Pancreas (tissue), 10 donors: ENCODE data around the gene ORM2. TPM values are rescaled to one million over a fixed set of nuclear protein-coding genes. Genes with fewer than 3 reads are reported as not detected.

ENCODE experiments used
- ATAC-seq, 4 donors: fragments of 200-7000 bp; cut with Tn5 transposase; one replicate each; pipeline versions ENCODE4 v1.8.0 to v1.9.1; 2020; ENCODE audit warnings: mild to moderate bottlenecking in 4 of 4, moderate library complexity in 4 of 4
- DNase-seq, 6 donors: peaks; one replicate each; pipeline ENCODE4 v3.0.0-alpha.2; 2020
- FAIRE-seq: peaks from 2 replicates; lab custom pipeline; 2012; peaks lifted over from hg19 to GRCh38; lab: Jason Lieb, UNC
- H3K27ac ChIP-seq, 4 donors: fragments of 200-600 bp; sonication (generic); 1 replicate in 3 of 4; 2 replicates in 1 of 4; pipeline versions ENCODE4 v1.5.0 to v1.8.0; 2020
- H3K27me3 ChIP-seq, 4 donors: fragments of 200-600 bp; one replicate each; pipeline ENCODE4 v1.8.0; 2021
- H3K36me3 ChIP-seq, 3 donors: fragments of 200-600 bp; sonication (generic) in 1 of 3; one replicate each; pipeline versions ENCODE4 v1.5.0 to v1.8.0; 2020 to 2021
- H3K4me1 ChIP-seq, 3 donors: fragments of 200-600 bp; one replicate each; pipeline ENCODE4 v1.8.0; 2021
- H3K4me3 ChIP-seq, 4 donors: fragments of 200-600 bp; sonication (generic) in 2 of 4; one replicate each; pipeline versions ENCODE4 v1.5.0 to v1.8.0; 2020 to 2021
- H3K9me3 ChIP-seq, 4 donors: fragments of 200-600 bp; one replicate each; pipeline ENCODE4 v1.8.0; 2021
- CTCF ChIP-seq, 4 donors: fragments of 200-600 bp; sonication (generic) in 3 of 4; IDR thresholded peaks; one replicate each; pipeline versions ENCODE4 v1.5.0 to v1.8.0; 2021; ENCODE audit warnings: antibody characterized with exemption in 4 of 4
- WGBS, 2 donors: extraction: QIAGEN DNeasy Blood & Tissue Kit; methylation state at CpG; one replicate each; pipeline ENCODE4 v1.1.7; 2013; 5-methylcytosine and 5-hydroxymethylcytosine counted together
- intact Hi-C, 3 donors: fragments of 100-400 bp; cut with DNase I; formaldehyde crosslinking; loops; one replicate each; pipeline versions ENCODE4 v1.11.1 to v1.14.2; 2022
- polyA plus RNA-seq, 2 donors: library from polyadenylated mRNA; stranded (reverse); fragments of 200-250 nt; gene quantifications; one replicate each; pipeline ENCODE4 v1.2.3, GENCODE V29; 2013
- total RNA-seq, 6 donors: library from RNA; stranded (reverse); fragmentation: NEBNext Ultra II Directional in 4 of 6; extraction: Animal tissue kit (Norgen Biotek cat#: 25700) in 4 of 6; gene quantifications; one replicate each; pipeline versions ENCODE4 v1.2.1 to v1.2.4, GENCODE V29; 2021 to 2023
- donor health status: healthy with polysubstance abuse.
- donor health status: DM: no; HTN: no; CAD: no; lungs with moderate emphysema.
- donor health status: DM: no; HTN: no; CAD: no.
- donor health status: control.
- donor health status: control.
- donor health status: Bipolar disorder and iron deficiency.
- donor health status: DM: yes; HTN: yes; CAD: no.
- donor health status: DM: no; HTN: no; CAD: no.
- donor health status: DM: no; HTN: no; CAD: no.
- donor health status: DM: yes; HTN: yes; CAD: no.

ORM2 gene
- total and polyA plus RNA-seq, 8 donors, result 0.12 to 3.1 (median 0.50) TPM; not detected in 4

GRCh38 chr9:114300153-114300845, 29.4 kb upstream of the ORM2 start:
- ATAC-seq (no peak), DNase-seq (peak in 4 of 6 donors; percentile 7 to 55 (median 28)), FAIRE-seq (no peak)
- 93 to 100% methylated on average over 4 of the region's 4 CpGs for WGBS, 2 donors
- Histone ChIP-seq H3K9me3 (no peaks in the 10 kb centered on the region), H3K27me3 (no peaks in the 10 kb centered on the region), H3K27ac (no peak overlapping the region), H3K4me1 (no peaks in the 10 kb centered on the region), H3K4me3 (no peak overlapping the region), H3K36me3 (peaks cover 0 to 6% (median 0%) of the 10 kb centered on the region in 3 donors)
- intact Hi-C loops, result no loop called here
- no peak for TF ChIP-seq CTCF (IDR thresholded peaks at IDR 0.05)

GRCh38 chr9:114300846-114301797, 28.5 kb upstream of the ORM2 start:
- Histone ChIP-seq H3K27ac (no peak overlapping the region), H3K9me3 (no peaks in the 10 kb centered on the region), H3K4me1 (no peaks in the 10 kb centered on the region), H3K36me3 (no peaks in the 10 kb centered on the region), H3K27me3 (no peaks in the 10 kb centered on the region), H3K4me3 (no peak overlapping the region)
- intact Hi-C loops, result no loop called here
- DNase-seq, result peak in 4 of 6 donors; percentile 7 to 57 (median 21)
- FAIRE-seq, result no peak
- no peak for TF ChIP-seq CTCF (IDR thresholded peaks at IDR 0.05)
- ATAC-seq, result no peak
- WGBS, 2 donors, result 92 to 93% methylated on average over 30 to 31 of the region's 31 CpGs

GRCh38 chr9:114301798-114302565, 27.7 kb upstream of the ORM2 start:
- intact Hi-C loops, result no loop called here
- peak in 1 of 6 donors; percentile 4 for DNase-seq
- Histone ChIP-seq H3K27me3 (no peaks in the 10 kb centered on the region), H3K4me3 (no peak overlapping the region), H3K36me3 (no peaks in the 10 kb centered on the region), H3K4me1 (no peaks in the 10 kb centered on the region), H3K9me3 (no peaks in the 10 kb centered on the region), H3K27ac (no peak overlapping the region)
- WGBS, 2 donors, result 81 to 88% methylated on average over 15 of the region's 15 CpGs
- ATAC-seq, result no peak
- FAIRE-seq, result no peak
- no peak for TF ChIP-seq CTCF (IDR thresholded peaks at IDR 0.05)

- no peak for TF ChIP-seq CTCF (IDR thresholded peaks at IDR 0.05)
- no peaks in the 10 kb centered on the region for H3K9me3 ChIP-seq
- no peaks in the 10 kb centered on the region for H3K27me3 ChIP-seq
- no peaks in the 10 kb centered on the region for H3K36me3 ChIP-seq
- no peak overlapping the region for H3K4me3 ChIP-seq
- WGBS, 2 donors, result 78 to 89% methylated on average over 6 of the region's 6 CpGs
- H3K4me1 ChIP-seq, result no peaks in the 10 kb centered on the region
- no peak overlapping the region for H3K27ac ChIP-seq
- ATAC-seq, result no peak
- no peak for FAIRE-seq
- DNase-seq, result peak in 2 of 6 donors; percentile 3 to 4
- intact Hi-C loops, result no loop called here
Measured at GRCh38 chr9:114302727-114303126, 26.9 kb upstream of the ORM2 start.
